DOHH2 (cell line): ENCODE measurements around the gene MRTO4.
"Not testable (repeated sequence)": the region's sequence is repeated elsewhere in the genome, so short reads cannot be mapped to it uniquely, and the experiment has no call there.

Experiments used
- H3F3A ChIP-seq: fragments of 200-600 bp; sonication (generic), shearing (Covaris generic); 2 replicates; pipeline ENCODE4 v1.6.0; 2016; ENCODE audit warnings: antibody characterized with exemption, mild to moderate bottlenecking; ENCODE audit not compliant: control insufficient read depth, insufficient read depth
- H3K27ac ChIP-seq: fragments of 200-600 bp; sonication (generic); 2 replicates; pipeline ENCODE4 v1.5.1; 2014; ENCODE audit warnings: low read depth, mild to moderate bottlenecking, low read length, moderate library complexity
- H3K27me3 ChIP-seq: fragments of 200-600 bp; sonication (generic); 2 replicates; pipeline ENCODE4 v1.6.1; 2014; ENCODE audit warnings: mild to moderate bottlenecking, low read length, mixed read lengths; ENCODE audit not compliant: control insufficient read depth
- H3K36me3 ChIP-seq: fragments of 200-600 bp; sonication (generic); 2 replicates; pipeline ENCODE4 v1.6.1; 2014; ENCODE audit warnings: mild to moderate bottlenecking, low read length, moderate library complexity, mixed read lengths; ENCODE audit not compliant: control insufficient read depth
- H3K4me1 ChIP-seq: fragments of 200-600 bp; sonication (generic); 2 replicates; pipeline ENCODE4 v1.6.1; 2014; ENCODE audit warnings: mild to moderate bottlenecking, low read length, mixed read lengths; ENCODE audit not compliant: control insufficient read depth
- H3K4me2 ChIP-seq: fragments of 200-600 bp; sonication (generic); 2 replicates; pipeline ENCODE4 v1.6.0; 2014; ENCODE audit warnings: mild to moderate bottlenecking, low read length, moderate library complexity
- H3K4me3 ChIP-seq: fragments of 200-600 bp; sonication (generic); 2 replicates; pipeline ENCODE4 v1.5.1; 2014; ENCODE audit warnings: mild to moderate bottlenecking, low read length, mixed read lengths
- H3K79me2 ChIP-seq: fragments of 200-600 bp; sonication (generic); 2 replicates; pipeline ENCODE4 v1.6.1; 2014; ENCODE audit warnings: mild to moderate bottlenecking, low read length, mixed read lengths; ENCODE audit not compliant: control insufficient read depth
- H3K9me2 ChIP-seq: fragments of 200-600 bp; sonication (generic); replicated peaks from 2 replicates; pipeline ENCODE4 v1.6.1; 2014; ENCODE audit warnings: mild to moderate bottlenecking, low read length, mixed read lengths; ENCODE audit not compliant: control insufficient read depth
- H3K9me3 ChIP-seq: fragments of 200-600 bp; sonication (generic); 2 replicates; pipeline ENCODE4 v1.6.1; 2014; ENCODE audit warnings: antibody characterized with exemption, low read length, mixed read lengths; ENCODE audit not compliant: control insufficient read depth, insufficient read depth
- H4K20me1 ChIP-seq: fragments of 200-600 bp; sonication (generic); 2 replicates; pipeline ENCODE4 v1.6.0; 2014; ENCODE audit warnings: low read depth, mild to moderate bottlenecking, antibody characterized with exemption, low read length, moderate library complexity; ENCODE audit not compliant: control insufficient read depth, insufficient read depth
- EZH2phosphoT487 ChIP-seq: fragments of 200-600 bp; sonication (generic); IDR thresholded peaks from 2 replicates; pipeline ENCODE4 v1.6.1; 2017; ENCODE audit warnings: borderline replicate concordance, mild to moderate bottlenecking, antibody characterized with exemption, low read length, moderate library complexity, mixed read lengths
- TF ChIP-seq, protein P1 (sequence below): fragments of 200-600 bp; sonication (generic); IDR thresholded peaks from one replicate; pipeline ENCODE4 v1.5.1; 2014; ENCODE audit warnings: antibody characterized with exemption, mild to moderate bottlenecking, low read depth, low read length; ENCODE audit not compliant: poor library complexity, severe bottlenecking

Gene MRTO4

DNA sequence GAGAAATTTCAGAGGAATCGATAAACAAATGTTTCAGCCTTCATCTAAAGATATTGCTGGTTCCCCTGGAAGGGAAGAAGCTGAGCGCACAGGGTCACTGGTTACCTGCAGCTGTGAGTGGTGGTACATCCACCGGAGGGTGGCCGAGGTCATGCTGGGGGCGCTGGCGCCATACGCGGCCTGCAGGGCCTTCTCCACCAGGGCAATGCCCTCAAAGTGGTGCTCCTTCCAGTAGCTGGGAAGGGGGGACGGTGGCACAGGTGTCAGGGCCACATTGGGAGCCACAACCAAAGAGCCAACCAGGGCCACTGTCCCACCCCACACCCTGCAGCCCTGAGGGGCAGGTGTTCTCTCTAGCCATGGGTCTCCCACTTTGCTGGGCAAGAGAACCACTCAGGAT, 32.3 kb downstream of the MRTO4 start:
- H3K4me3 ChIP-seq: no peak overlapping the region
- no peak overlapping the region for H3K4me2 ChIP-seq
- H3F3A ChIP-seq: no peaks in the 10 kb centered on the region
- no peaks in the 10 kb centered on the region for H3K9me2 ChIP-seq
- no peaks in the 10 kb centered on the region for H3K79me2 ChIP-seq
- H3K27ac ChIP-seq: no peak overlapping the region
- TF ChIP-seq, protein P1, sequence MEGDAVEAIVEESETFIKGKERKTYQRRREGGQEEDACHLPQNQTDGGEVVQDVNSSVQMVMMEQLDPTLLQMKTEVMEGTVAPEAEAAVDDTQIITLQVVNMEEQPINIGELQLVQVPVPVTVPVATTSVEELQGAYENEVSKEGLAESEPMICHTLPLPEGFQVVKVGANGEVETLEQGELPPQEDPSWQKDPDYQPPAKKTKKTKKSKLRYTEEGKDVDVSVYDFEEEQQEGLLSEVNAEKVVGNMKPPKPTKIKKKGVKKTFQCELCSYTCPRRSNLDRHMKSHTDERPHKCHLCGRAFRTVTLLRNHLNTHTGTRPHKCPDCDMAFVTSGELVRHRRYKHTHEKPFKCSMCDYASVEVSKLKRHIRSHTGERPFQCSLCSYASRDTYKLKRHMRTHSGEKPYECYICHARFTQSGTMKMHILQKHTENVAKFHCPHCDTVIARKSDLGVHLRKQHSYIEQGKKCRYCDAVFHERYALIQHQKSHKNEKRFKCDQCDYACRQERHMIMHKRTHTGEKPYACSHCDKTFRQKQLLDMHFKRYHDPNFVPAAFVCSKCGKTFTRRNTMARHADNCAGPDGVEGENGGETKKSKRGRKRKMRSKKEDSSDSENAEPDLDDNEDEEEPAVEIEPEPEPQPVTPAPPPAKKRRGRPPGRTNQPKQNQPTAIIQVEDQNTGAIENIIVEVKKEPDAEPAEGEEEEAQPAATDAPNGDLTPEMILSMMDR: no peak
- no peak for TF ChIP-seq EZH2phosphoT487
- no peaks in the 10 kb centered on the region for H4K20me1 ChIP-seq
- H3K36me3 ChIP-seq: no peaks in the 10 kb centered on the region
- H3K9me3 ChIP-seq: no peaks in the 10 kb centered on the region
- H3K4me1 ChIP-seq: no peaks in the 10 kb centered on the region
- H3K27me3 ChIP-seq: peaks cover 1% of the 10 kb centered on the region

DNA sequence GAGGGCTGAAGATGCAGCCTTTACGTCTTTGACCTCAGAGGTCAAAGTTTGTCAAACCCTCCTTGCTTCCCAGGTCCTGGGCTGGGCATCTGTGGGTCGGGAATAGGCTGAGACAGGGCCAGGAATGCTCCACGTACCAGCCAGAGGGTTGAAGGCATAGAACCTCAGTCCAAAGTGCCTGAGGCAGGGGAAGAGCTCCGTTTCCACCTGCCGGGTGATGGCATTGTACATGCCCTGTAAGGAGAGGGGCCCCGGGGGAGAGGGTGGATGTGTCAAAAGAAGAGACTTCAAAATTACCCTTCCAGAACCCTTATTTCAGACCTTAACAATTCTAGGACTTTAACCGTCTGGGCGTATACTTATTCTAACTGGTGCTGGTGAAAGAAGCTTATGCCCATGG, 33.3 kb downstream of the MRTO4 start:
- H3K27ac ChIP-seq: no peak overlapping the region
- peaks cover 3% of the 10 kb centered on the region for H3K27me3 ChIP-seq
- H3K36me3 ChIP-seq: no peaks in the 10 kb centered on the region
- no peaks in the 10 kb centered on the region for H4K20me1 ChIP-seq
- H3K79me2 ChIP-seq: no peaks in the 10 kb centered on the region
- H3K9me3 ChIP-seq: no peaks in the 10 kb centered on the region
- no peak overlapping the region for H3K4me2 ChIP-seq
- TF ChIP-seq, protein P1: no peak
- no peak for TF ChIP-seq EZH2phosphoT487
- H3K4me3 ChIP-seq: no peak overlapping the region
- H3F3A ChIP-seq: no peaks in the 10 kb centered on the region
- H3K9me2 ChIP-seq: no peaks in the 10 kb centered on the region
- no peaks in the 10 kb centered on the region for H3K4me1 ChIP-seq

DNA sequence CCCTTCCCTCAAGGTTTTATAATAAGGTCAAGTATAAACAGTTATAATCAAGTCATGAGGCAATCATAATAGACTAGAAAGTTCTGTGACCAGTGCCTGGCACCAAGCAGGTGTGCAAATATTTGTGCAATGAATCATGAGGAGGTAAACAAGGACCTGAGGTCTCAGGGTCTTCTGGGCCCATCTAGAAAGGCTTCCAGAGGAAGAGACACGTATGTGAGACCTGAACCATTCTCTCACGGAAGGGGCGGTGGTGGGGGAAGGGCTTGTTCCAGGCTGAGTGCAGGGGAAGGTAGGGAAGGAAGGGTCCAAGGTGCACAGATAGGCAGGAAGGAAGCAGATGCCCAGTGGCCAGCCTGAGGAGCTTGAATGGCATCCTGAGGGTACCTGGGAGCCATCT, 33.8 kb downstream of the MRTO4 start:
- not testable (repeated sequence) for H3F3A ChIP-seq, H3K79me2 ChIP-seq, H3K27ac ChIP-seq

DNA sequence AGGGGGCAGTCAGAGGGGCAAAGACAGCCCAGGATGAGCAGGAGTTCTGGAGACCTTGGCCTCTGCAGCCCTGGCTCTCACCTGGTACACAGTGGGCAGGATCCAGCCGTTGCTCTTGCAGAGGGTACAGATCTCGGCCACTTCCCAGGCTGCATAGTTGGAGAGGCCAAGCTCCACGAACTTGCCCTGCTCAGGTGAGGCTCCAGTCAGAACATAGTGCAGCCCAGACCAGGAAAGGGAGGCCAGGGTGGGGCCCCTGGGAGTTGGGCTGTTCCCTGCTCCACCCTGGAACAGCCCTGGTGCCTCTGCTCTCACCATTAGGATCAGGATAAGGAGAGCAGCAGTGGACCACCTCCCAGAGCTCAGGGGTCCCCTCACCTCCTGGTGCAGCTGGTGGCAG, 34.2 kb downstream of the MRTO4 start:
- H3K9me3 ChIP-seq, H4K20me1 ChIP-seq, H3K4me2 ChIP-seq, H3K79me2 ChIP-seq, H3K36me3 ChIP-seq, H3K4me1 ChIP-seq, H3K9me2 ChIP-seq, H3K27me3 ChIP-seq, H3F3A ChIP-seq, H3K27ac ChIP-seq, H3K4me3 ChIP-seq: not testable (repeated sequence)

More for the DNA sequence above, 33.8 kb downstream of the MRTO4 start:
- not testable (repeated sequence) for H3K9me3 ChIP-seq, H3K4me3 ChIP-seq, H4K20me1 ChIP-seq, H3K4me1 ChIP-seq, H3K36me3 ChIP-seq, H3K4me2 ChIP-seq, H3K9me2 ChIP-seq, H3K27me3 ChIP-seq
